Endothelial cell of umbilical vein (primary cell): Measurements from ENCODE around the gene UBA5. TPM values are rescaled to one million over a fixed set of nuclear protein-coding genes. Genes with fewer than 3 reads are reported as not detected.

Source experiments
- BruUV-seq: library from RNA; stranded (reverse); fragments of 400-500 nt; replicated peaks from 2 replicates; lab custom pipeline; 2021; lab: Mats Ljungman, UMichigan
- CTCF ChIA-PET: fragments of 300-600, 350-600 bp; sonication (Branson Sonifier 250); formaldehyde crosslinking; loops from one replicate; lab custom pipeline; 2021; ENCODE audit warnings: antibody characterized with exemption, inconsistent platforms; lab: Charles Lee
- POLR2A ChIA-PET: fragments of 300-600, 350-600 bp; sonication (Branson Sonifier 250); formaldehyde crosslinking; loops from one replicate; lab custom pipeline; 2021; ENCODE audit warnings: antibody characterized with exemption, inconsistent platforms; lab: Charles Lee
- DNase-seq: peaks from one replicate; pipeline ENCODE4 v3.0.0-alpha.2; 2011; ENCODE audit warnings: low read depth, low spot score
- FAIRE-seq: peaks from 2 replicates; lab custom pipeline; 2011; peaks lifted over from hg19 to GRCh38; lab: Jason Lieb, UNC
- H2AFZ ChIP-seq: 2 replicates; pipeline ENCODE4 v1.6.0; 2012; ENCODE audit warnings: low read depth, low read length, control low read depth, inconsistent platforms
- H3K27ac ChIP-seq: 2 replicates; pipeline ENCODE4 v1.5.1; 2011; ENCODE audit warnings: low read depth, mild to moderate bottlenecking, control low read depth, low read length, moderate library complexity; ENCODE audit not compliant: insufficient read depth
- H3K27me3 ChIP-seq, 2 experiments: 2 replicates each; pipeline versions ENCODE4 v1.6.0 to v1.6.1; 2011; ENCODE audit warnings: low read length in 2 of 2, mixed read lengths in 1 of 2; ENCODE audit not compliant: control insufficient read depth in 2 of 2, insufficient read depth in 2 of 2
- H3K36me3 ChIP-seq, 2 experiments: 2 replicates in 1 of 2; 3 replicates in 1 of 2; pipeline ENCODE4 v1.5.1; 2011; ENCODE audit warnings: low read length in 2 of 2, mild to moderate bottlenecking in 1 of 2, moderate library complexity in 1 of 2; ENCODE audit not compliant: control insufficient read depth in 2 of 2, insufficient read depth in 2 of 2; ENCODE audit errors: extremely low read depth in 1 of 2
- H3K4me1 ChIP-seq: 3 replicates; pipeline ENCODE4 v1.5.1; 2011; ENCODE audit warnings: mild to moderate bottlenecking, low read length; ENCODE audit not compliant: control insufficient read depth, insufficient read depth; ENCODE audit errors: extremely low read depth
- H3K4me2 ChIP-seq: 2 replicates; pipeline ENCODE4 v1.6.1; 2011; ENCODE audit warnings: low read length, control low read depth, mixed read lengths; ENCODE audit not compliant: insufficient read depth
- H3K4me3 ChIP-seq, 3 experiments: fragments of 200-600 bp in 1 of 3; sonication (generic), shearing (Covaris generic) in 1 of 3; replicated peaks in 1 of 3; 2 replicates each; pipeline ENCODE4 v1.5.1; 2011 to 2016; ENCODE audit warnings: control low read depth in 3 of 3, low read length in 3 of 3, mild to moderate bottlenecking in 2 of 3, inconsistent platforms in 1 of 3, low read depth in 1 of 3, moderate library complexity in 1 of 3; ENCODE audit not compliant: insufficient read depth in 1 of 3
- H3K79me2 ChIP-seq: 2 replicates; pipeline ENCODE4 v1.6.0; 2012; ENCODE audit warnings: low read length, inconsistent platforms; ENCODE audit not compliant: control insufficient read depth, insufficient read depth
- H3K9ac ChIP-seq: replicated peaks from 2 replicates; pipeline ENCODE3; 2011; ENCODE audit warnings: low read length, control low read depth; ENCODE audit not compliant: insufficient read depth; ENCODE audit errors: extremely low read depth
- H3K9me1 ChIP-seq: replicated peaks from 3 replicates; pipeline ENCODE4 v1.6.0; 2011; ENCODE audit warnings: mild to moderate bottlenecking, low read length; ENCODE audit not compliant: control insufficient read depth, insufficient read depth; ENCODE audit errors: extremely low read depth
- H3K9me3 ChIP-seq: replicated peaks from 2 replicates; pipeline ENCODE4 v1.5.1; 2012; ENCODE audit warnings: low read length, inconsistent platforms; ENCODE audit not compliant: control insufficient read depth, insufficient read depth
- H4K20me1 ChIP-seq: replicated peaks from 2 replicates; pipeline ENCODE3; 2011; ENCODE audit warnings: mild to moderate bottlenecking, low read length; ENCODE audit not compliant: control insufficient read depth, insufficient read depth; ENCODE audit errors: extremely low read depth
- CTCF ChIP-seq, 2 donors: IDR thresholded peaks; 1 replicate in 1 of 2; 2 replicates in 1 of 2; pipeline ENCODE4 v1.5.1; 2011; ENCODE audit warnings: low read length in 2 of 2, mild to moderate bottlenecking in 2 of 2, moderate library complexity in 2 of 2, control low read depth in 1 of 2, inconsistent platforms in 1 of 2, low read depth in 1 of 2; ENCODE audit not compliant: insufficient read depth in 1 of 2; ENCODE audit errors: extremely low read depth in 1 of 2
- EZH2 ChIP-seq: IDR thresholded peaks from 2 replicates; pipeline ENCODE4 v1.6.1; 2012; ENCODE audit warnings: borderline replicate concordance, low read depth, mild to moderate bottlenecking, moderate library complexity, low read length, inconsistent platforms; ENCODE audit not compliant: severe bottlenecking
- FOS ChIP-seq: IDR thresholded peaks from 2 replicates; pipeline ENCODE4 v1.6.1; 2011; ENCODE audit warnings: mild to moderate bottlenecking, low read length, moderate library complexity, borderline replicate concordance; ENCODE audit not compliant: insufficient read depth
- GATA2 ChIP-seq: IDR thresholded peaks from 2 replicates; pipeline ENCODE4 v1.7.0; 2011; ENCODE audit warnings: low read depth, mild to moderate bottlenecking, moderate library complexity, mixed read lengths, low read length; ENCODE audit not compliant: insufficient read length, insufficient read depth
- JUN ChIP-seq: IDR thresholded peaks from 2 replicates; pipeline ENCODE4 v1.6.1; 2011; ENCODE audit warnings: borderline replicate concordance, low read depth; ENCODE audit not compliant: insufficient read length, insufficient read depth
- MAX ChIP-seq: IDR thresholded peaks from 2 replicates; pipeline ENCODE4 v1.6.1; 2011; ENCODE audit not compliant: insufficient read depth, insufficient read length
- MYC ChIP-seq: IDR thresholded peaks from one replicate; pipeline ENCODE4 v1.6.1; 2011; ENCODE audit warnings: mild to moderate bottlenecking, low read depth, low read length
- POLR2A ChIP-seq: IDR thresholded peaks from 2 replicates; pipeline ENCODE4 v1.6.1; 2012; ENCODE audit warnings: low read depth, mild to moderate bottlenecking, control low read depth, low read length
- POLR2AphosphoS5 ChIP-seq: IDR thresholded peaks from 2 replicates; pipeline ENCODE4 v1.6.1; 2012; ENCODE audit warnings: low read depth, mild to moderate bottlenecking, control low read depth, low read length, moderate library complexity; ENCODE audit not compliant: insufficient read depth
- dilution Hi-C: fragments of 300-500 bp; cut with MboI; formaldehyde crosslinking; loops from one replicate; pipeline ENCODE4 v1.15.0; 2019; ENCODE audit warnings: low sequenced_read_pairs; ENCODE audit not compliant: extremely low pct_ligation_motif_present
- intact Hi-C: fragments of 100-400 bp; cut with micrococcal nuclease; formaldehyde crosslinking; loops from one replicate; pipeline ENCODE4 v1.10.0; 2022
- polyA plus RNA-seq, 4 experiments: library from polyadenylated mRNA; depleted of rRNA in 3 of 4; stranded (reverse) in 3 of 4; unstranded in 1 of 4; fragments of >200 nt; gene quantifications; 2 replicates each; pipeline versions ENCODE4 v1.2.1 to v1.2.3, GENCODE V29; 2011 to 2012; ENCODE audit warnings: missing spikeins in 1 of 4
- total RNA-seq: library from RNA; stranded (reverse); gene quantifications from 2 replicates; pipeline ENCODE4 v1.2.3, GENCODE V29; 2021

Gene UBA5
- total and polyA plus RNA-seq, 2 donors (not counting 3 experiments of a cell fraction or from before 2014, with no cell fraction given), result 19.7 to 38.1 TPM

GRCh38 chr3:132709761-132710160 is 49.6 kb downstream of the UBA5 start:
- Histone ChIP-seq H3K4me2 (no peak overlapping the region), H3K79me2 (no peaks in the 10 kb centered on the region), H3K27ac (no peak overlapping the region), H3K36me3 (peaks cover 5 to 16% of the 10 kb centered on the region in 2 experiments), H4K20me1 (no peaks in the 10 kb centered on the region), H2AFZ (no peak overlapping the region), H3K4me1 (no peaks in the 10 kb centered on the region), H3K27me3 (no peaks in the 10 kb centered on the region), H3K9ac (no peak overlapping the region), H3K9me1 (no peaks in the 10 kb centered on the region), H3K9me3 (no peaks in the 10 kb centered on the region), H3K4me3 (no peak overlapping the region)
- dilution Hi-C loops (no loop called here), intact Hi-C loops (no loop called here)
- POLR2A ChIA-PET, result no interaction called here
- DNase-seq (no peak), FAIRE-seq (no peak)
- no peak for TF ChIP-seq JUN
- no peak for TF ChIP-seq GATA2
- no peak for TF ChIP-seq MAX
- no peak for TF ChIP-seq CTCF (IDR thresholded peaks at IDR 0.05; ENCODE audit: extremely low read depth in 1 of 2, insufficient read depth in 1 of 2, low read depth in 1 of 2, low read length in 2 of 2)
- no peak for TF ChIP-seq FOS
- TF ChIP-seq EZH2, result no peak
- TF ChIP-seq POLR2AphosphoS5, result no peak
- TF ChIP-seq MYC, result no peak
- no peak for TF ChIP-seq POLR2A
- no TSS peak for BruUV-seq
- CTCF ChIA-PET, result interaction anchor here (0.5 to 0.6 kb wide), 2 partner anchors 17 to 1513 kb away, joined by 3 read pairs; no protein-coding TSS in a partner anchor
